ENCODE measurements around the gene AMIGO3.
"Not testable (repeated sequence)": the region's sequence is repeated elsewhere in the genome, so short reads cannot be mapped to it uniquely, and the experiment has no call there.

AMIGO3 gene

DNA sequence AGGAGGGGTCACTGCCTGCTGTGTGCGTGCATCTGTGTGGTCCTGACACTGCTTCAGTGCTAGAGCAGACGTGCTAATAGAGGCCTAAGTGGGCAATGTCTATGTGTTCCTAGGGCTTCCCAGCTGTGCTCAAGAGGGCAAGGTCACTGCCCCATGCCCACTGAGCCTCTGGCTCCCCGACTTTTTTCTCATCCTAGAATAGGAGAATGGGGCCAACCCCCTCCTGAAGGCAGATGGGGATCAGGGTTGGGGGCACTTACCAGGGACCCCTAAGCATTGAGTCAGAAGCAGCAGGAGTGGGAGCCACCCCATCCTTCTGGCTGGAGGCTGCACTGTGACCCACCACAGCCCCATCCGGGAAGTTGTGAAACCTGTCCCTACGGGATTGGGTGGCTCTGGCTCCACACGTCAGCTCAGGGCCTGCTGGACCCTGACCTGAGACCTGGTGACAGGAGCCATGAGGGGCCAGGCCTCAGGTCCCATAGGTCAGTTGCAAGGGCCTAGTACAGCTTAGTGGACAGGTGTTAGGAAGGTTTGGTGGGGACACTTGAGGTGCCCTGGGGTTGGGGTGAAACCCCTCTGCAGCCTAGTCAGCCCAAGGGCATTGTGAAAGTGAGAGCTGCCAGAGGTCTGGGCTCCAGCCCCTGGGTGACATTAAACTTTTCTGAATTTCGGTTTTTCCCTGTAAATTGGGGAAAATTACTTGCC is 31.0 kb downstream of the AMIGO3 start:
- not testable (repeated sequence) for DNase-seq (ENCODE audit: low spot score)

DNA sequence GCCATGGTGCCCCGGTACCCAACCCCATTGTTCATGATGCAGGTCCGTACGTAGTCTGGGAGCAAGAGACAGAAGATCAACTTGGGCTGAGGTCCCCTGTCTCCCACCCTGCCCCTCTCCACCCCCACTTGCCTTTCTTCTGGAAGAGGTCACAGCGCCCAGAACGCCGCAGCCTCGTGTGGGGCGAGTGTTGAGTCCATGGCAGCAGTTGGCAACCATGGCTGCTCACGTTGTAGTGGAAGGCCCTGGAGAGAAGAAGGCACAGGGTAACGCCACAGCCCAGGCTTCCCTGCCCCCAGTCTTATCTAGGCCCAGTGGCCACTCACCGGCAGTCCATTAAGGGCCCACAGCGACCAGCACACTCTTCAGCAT is 32.1 kb downstream of the AMIGO3 start:
- not testable (repeated sequence) for DNase-seq (ENCODE audit: low spot score)

DNA sequence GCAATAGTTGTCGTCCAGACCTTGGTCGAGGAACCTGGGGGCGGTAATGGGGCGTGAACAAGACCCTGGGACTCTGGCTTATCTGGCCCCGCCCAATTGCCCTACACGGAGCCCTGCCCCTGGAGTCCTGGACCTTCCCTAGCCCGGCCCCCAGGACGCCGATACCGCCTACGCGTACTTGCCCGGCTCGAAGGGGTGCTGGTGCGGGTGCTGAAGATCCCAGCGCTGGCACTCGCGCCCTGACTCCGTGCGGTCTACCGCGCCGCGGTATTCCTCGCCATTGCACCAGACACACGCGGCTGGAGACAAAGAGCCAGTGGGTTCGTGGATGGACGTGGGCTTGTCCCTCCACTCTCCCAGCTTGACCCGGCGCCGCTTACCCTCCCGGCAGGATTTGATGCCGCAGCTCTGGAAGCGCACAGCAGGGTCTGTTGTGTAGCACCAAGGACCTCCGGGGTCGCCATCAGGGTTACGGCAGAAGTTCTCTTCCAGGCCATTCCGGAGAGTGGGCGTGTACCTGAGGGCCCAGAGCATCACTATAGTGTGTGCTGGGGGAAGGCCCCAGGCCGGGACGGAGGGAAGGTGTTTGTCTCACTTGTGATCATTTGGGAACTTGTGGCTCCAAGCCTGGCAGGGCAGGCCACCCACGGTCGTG is 32.6 kb downstream of the AMIGO3 start:
- not testable (repeated sequence) for DNase-seq (ENCODE audit: low spot score)

DNA sequence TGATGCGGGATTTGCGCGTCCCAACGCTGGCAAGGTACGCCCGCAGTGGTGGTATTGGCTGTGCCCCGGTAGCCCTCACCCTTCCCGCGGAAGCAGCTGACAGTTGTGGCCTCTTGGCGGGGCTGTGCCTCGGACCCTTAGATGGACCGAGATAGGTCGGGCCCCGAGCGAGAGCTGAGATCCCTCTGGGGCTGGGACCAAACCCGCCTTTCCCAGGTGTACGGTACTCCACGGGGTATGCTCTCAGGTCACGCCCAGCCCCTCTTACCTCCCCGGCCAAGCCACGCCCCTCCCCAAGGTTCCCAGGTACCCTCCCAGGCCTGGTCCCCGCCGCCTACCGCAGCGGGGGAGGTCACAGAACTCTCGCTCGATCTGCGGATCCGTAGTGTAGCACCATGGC is 33.1 kb downstream of the AMIGO3 start:
- not testable (repeated sequence) for DNase-seq (ENCODE audit: low spot score)

DNA sequence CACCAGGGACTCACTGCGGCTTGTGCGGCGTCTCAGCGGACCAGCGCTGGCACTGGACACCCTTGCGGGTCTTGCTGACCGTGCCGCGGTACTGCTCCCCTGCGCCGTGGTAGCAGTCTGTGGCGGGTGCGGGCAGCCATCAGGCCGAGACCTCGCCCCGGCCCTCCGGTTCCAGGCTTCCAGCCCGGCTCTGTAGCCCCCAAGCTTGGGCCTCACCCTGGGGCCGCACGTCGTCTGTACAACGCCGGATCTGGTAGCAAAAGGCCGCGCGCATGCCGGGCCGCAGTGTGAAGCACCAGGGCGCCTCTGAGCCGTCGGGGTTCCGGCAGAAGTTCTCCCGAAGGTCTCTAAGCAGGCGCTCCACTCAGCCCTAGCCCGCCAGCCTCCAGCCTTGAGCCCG is 33.6 kb downstream of the AMIGO3 start:
- not testable (repeated sequence) for DNase-seq (ENCODE audit: low spot score)

DNA sequence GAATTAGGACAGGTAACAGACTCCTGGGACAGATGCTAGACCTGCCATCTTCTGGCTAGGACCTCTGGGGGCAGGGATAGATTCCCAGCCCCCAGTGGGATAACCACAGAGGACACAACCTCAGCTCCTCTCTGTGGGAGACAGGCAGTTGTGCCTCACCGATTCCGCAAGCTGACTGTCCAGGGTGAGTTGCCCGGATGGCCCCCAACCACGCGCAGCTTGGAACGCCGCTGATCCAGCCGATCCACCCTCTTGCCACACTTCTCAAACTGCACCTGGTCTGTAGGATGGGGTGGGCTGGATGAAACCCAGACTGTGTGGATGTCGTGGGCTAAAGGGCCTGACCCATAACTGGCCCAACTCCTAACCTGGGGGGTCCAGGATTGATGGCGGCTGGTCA is 34.4 kb downstream of the AMIGO3 start:
- not testable (repeated sequence) for DNase-seq (ENCODE audit: low spot score)

DNA sequence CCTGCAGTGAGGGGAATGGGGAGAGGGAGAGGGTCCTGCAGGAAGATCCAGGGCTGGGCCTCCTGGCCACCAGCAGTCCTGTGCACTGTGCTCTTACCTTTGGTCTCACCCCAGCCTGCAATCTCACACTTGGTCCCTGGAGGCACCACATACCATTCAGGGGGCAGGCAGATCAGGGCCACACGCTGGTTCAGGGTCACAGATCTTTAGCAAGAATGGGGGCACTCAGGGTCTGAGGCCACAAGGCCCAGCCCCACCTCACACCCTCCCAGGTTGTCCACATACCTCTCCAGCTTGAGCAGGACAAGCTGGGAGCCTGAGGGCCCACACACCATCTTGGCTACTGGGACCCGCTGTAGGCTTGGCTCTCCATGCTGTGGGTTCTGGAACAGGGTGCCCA is 35.0 kb downstream of the AMIGO3 start:
- DNase-seq (ENCODE audit: low spot score), result not testable (repeated sequence)

DNA sequence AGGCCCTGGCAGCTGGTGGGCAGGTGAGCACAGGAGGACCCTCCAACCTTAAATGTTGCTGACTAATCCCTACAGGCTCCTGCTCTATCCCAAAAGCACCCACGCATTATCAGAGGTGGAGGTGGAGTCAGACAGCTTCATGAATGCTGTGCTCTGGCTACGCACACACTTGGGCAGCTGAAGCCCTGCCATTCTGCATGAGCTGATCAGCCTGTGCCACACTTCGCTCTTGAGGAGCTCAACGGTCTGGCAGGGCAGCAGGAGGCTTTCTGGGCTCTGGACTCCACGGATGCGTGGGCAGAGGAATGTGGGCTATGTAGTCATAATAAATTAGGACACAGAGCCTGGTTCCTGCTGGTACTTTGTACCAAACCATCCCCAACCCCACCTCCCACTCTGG is 36.3 kb downstream of the AMIGO3 start:
- no peak for DNase-seq (ENCODE audit: low spot score)

DNA sequence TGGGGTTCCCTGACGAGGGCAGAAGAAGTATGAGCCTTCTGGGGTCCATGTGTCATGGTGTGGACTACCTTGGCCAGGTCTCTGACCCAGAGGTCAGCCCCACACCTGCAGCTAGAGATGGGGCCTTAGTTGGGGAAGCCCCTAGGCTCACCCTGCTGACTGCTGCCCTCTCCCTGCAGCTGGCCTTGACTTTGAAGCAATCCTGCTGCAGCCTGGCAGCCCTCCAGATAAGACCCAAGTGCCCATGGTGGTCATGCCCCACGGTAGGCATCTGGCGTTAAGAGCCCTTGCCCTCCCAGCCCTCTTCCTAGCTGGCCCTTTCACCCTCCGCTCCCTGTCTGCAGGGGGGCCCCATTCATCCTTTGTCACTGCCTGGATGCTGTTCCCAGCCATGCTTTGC is 37.9 kb downstream of the AMIGO3 start:
- no peak for DNase-seq (ENCODE audit: low spot score)

DNA sequence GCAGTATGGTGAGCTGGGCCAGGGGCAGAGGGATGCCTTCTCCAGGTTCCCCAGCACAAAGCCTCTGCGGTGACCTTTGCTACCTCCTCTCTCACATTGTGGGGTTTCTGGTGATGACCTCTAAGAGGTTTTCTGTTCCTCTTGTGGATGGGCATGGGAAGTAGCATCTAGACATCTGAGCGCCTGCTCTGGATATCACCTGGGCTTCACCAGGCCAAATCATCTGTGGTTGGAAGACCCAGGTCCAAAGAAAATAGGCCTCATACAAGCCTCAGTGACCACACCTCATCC is 38.3 kb downstream of the AMIGO3 start:
- DNase-seq (ENCODE audit: low spot score), result no peak

DNA sequence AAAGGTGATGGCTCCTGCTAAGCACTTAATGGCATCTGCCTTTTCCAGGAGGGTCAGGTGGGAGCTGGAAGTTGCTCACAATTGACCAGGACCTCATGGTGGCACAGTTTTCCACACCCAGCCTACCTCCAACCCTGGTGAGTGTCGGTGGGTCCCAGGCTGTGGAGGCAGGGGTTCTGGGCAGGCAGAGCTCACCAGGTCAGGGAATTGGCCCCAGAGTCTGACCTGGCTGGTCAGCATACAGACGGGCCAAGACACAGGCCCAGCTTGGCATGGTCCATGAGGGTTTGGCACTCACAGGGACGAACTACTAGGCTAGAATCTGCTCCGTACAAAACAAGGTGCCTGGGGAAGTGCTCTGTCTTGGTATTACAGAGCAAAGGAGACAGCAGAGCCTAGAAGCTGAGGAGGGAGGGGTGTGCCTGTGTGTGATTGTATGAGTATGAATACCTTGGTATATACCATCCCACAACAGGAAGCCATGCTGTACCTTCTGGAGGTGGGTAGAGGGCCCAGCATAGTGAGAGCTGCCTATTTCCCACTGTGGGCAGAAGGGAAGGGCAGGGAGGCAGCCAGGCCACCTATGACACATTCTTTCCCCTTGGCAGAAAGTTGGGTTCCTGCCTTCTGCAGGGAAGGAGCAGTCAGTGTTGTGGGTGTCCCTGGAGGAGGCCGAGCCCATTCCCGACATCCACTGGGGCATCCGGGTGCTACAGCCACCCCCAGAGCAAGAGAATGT is 38.8 kb downstream of the AMIGO3 start:
- DNase-seq (ENCODE audit: low spot score), result no peak

DNA sequence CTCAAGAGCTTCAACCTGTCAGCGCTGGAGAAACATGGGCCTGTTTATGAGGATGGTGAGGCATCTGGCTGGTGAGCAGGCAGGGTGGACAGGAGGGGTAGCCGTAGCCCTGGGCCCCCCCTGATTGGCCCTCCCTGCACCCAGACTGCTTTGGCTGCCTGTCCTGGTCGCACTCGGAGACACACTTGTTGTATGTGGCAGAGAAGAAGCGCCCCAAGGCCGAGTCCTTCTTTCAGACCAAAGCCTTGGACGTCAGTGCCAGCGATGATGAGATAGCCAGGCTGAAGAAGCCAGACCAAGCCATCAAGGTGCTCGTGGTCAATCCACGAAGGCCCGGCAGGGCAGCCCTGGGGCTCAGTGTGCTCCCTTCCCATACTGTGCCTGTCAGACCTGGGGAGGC is 43.6 kb downstream of the AMIGO3 start:
- no peak for DNase-seq (ENCODE audit: low spot score)

DNA sequence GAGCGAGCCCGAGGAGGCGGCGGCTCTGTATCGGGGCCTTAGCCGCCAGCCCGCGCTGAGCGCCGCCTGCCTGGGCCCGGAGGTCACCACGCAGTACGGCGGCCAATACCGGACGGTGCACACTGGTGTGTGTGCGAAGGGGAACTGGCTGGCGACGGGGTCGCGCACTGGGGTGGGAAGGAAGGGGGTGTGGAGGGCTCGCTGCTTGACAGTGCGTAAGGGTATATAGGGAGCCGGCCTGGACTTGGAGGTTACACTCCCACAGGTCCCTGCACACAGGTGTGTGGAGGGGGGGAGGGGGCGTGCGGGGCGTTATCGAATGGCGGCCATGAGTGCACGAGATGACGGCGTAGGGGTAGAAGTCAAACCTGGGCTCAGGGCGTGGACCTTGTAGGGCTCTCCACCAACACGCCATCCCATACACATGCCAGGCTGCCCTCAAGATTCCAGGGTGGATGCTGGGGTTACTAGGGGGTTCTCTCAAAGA is 44.9 kb downstream of the AMIGO3 start:
- DNase-seq (ENCODE audit: low spot score), result no peak

DNA sequence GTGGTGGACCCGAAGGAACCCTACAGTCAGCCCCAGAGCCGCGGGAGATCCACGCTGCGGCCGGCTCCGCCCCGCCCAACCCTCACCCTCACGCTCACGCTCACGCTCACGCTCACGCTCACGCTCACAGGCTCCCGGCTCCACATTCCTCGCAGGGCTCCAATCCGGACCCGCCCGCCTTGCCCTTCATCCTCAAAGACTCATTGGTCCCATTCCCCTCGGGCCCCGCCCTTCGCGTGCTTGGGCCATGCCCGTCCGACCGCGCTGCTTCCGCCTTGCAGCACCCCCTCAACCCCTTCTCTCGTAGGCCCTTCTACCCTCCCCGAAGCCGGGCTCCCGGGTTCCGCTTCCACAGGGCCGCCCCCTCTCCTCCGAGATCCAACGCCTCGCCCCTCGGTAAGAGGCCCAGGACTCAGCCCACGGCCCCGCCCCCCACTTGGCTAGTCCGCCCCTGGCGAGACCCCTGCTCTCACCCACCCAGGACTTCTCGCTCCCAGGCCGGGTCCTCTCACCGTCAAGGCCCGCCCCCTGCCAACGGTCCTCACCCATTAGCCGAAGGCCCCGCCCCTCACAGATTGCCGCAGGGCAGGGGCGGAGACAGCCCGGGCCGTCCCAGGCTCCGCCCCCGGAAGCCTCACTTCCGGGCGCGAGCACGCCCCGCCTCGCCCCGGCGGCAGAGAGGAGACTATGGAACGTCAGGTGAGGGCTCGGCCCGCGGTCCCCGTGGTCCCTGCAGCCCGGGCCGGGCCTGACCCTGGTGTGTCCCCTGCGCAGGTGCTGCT is 45.6 kb downstream of the AMIGO3 start, which contains the start of gene APEH:
Gene APEH (plus strand): TSS at position 637 of the 782 bp plus-strand sequence. CDS start 51 bp downstream, at position 688.
- DNase-seq (ENCODE audit: low spot score), result peak; percentile 98

DNA sequence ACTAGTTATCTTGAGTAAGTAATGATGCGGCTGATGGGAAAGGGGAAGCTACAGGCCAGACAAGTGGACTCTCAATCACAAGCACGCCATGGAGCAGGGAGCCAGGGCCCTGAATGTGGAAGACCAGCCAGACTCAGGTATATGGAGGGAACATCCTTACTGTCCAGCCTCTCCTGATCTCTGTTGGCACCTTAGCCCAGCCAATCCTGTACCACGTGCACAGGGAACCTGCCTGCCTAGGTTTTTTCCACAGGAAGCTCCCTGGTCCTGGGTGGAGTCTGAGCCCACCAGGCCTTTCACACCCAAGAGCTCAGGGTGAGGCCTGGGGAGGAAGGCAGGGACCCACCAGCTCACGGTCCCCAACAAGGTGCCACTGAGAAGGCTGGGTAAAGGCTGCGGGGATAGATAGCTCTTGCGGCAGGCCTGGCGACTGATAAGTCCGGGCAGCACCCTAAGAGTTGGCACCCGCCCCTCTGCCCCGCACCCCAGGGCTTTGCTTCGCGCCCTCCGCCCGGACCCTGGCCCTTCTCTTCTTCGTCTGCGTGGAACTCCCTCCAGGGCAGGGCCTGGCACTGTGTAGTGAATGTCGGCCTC is 46.3 kb downstream of the AMIGO3 start:
- no peak for DNase-seq (ENCODE audit: low spot score)

DNA sequence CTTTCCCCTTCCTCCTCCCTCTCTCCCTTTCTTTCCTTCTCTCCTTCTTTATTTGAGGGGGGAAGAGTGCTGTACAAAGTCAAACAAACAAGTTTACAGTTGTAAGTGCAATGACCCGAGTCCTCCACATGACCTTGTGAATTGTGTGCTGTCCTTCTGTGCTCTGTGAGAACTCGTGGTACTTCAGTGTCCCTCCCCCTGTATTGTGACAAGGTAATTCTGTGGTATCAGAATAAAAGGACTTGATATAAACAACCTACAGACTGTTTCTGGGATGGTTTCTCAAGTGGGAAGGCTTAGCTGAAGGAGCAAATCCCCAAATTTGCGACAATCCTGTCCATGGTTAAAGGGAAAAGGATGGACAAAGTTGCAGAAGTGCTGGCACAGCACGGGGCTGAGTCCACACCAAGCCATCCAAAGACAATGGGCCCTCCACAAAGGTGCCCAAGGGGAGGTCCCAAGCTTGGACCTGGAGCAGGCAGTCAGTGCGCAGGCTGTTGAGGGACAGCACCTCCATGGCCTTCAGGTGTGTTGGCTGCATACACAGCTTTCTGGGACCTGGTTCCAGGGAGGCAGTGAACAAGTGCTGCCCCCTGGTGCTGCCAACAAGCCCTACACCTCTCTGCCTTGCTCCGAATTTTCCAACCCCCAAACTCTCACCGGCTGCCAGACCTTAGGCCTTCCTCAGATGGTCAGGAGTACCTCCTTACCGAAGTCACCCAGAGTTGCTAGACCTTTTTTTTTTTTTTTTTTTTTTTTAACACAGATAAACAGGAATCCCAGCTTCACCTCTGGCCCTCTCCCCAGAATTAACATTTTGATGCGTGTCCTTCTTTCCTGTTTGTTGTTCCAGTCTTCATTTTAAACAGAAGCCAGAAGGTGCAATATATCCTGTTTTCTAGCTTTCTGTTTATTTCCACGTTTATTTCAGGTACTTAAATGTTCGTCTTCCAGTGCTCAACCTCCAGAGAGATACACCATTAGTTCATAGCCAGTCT is 47.9 kb downstream of the AMIGO3 start:
- DNase-seq (ENCODE audit: low spot score), result peak; percentile 76

DNA sequence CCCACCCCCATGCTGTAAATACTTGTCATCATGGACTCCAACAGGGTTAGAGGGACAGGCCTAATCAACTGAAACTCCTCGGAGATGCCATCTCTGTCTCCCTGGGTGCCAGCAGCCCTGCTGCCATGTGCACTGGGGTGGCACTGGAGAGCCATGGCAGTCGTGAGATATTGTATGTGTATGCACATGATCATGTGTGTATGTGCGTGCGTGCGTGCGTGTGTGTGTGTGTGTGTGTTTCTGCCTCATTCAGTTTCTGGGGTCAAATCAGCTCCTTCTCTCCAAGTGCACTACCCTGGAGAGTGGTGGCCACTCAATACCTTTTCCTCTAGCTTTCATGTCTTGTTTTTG is 48.6 kb downstream of the AMIGO3 start:
- no peak for DNase-seq (ENCODE audit: low spot score)

DNA sequence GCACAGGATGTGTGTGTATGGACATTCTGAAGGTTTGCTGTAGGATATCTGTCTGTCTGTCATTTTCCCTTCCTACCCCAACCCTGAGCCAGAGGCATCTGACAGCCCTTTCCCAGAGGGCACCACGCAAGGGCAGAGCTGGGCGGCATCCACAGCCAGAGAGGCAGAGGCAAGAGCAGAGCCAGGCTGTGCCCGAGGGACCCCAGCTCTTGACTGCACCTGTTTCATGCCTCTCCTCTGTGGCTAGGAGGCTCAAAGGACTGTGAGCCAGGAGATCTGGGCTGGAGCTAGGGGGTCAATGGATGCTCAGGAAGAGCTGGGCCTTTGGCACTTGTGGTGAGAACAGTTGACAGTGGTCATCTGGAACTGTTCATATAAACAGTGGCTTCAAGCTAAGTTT is 50.1 kb downstream of the AMIGO3 start:
- DNase-seq (ENCODE audit: low spot score), result no peak

DNA sequence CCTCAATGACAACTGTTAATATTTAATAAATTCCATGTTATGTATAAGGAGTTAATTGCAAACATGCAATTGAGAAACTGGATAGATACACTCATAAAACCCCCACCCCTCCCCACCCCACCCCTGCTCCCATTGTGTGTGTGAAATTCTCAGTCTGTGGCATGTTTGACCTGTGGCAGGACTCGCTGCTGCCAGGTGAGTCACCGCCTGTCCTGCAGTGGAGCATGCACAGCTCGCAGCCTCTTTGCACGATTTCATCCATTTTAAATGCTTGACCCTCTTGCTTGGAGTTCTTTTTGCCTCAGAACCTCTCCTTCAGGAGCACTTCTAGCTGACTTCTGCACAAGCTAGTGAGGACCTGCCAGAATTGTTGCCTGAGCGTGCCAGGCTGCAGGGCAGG is 50.6 kb downstream of the AMIGO3 start:
- DNase-seq (ENCODE audit: low spot score), result peak; percentile 13

DNA sequence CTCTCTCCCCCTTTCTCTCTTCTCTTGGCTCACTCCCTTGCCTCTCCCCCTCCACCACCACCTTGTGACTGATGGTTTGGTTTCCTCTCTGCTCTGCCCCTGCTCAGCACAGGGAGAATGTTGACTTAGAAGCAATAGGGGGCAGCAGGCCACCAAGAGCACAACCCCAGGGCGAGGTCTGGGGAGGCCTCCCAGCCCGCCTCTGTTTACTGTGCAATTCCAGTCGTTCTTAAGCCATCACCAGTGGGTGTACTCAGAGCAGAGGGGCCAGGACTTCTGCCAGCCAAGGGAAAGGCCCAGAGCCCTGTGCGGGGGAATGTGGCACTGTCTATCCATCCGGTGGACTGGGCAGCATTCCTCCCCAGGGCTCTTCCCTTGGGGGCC is 51.1 kb downstream of the AMIGO3 start:
- no peak for DNase-seq (ENCODE audit: low spot score)

Measured in AG08395 (cell line).